GM21381 (cell line): ENCODE results near the gene PLCB1.

ENCODE experiments used
- ATAC-seq: cut with Tn5 transposase; IDR thresholded peaks from one replicate; pipeline ENCODE4 v1.9.1; 2021; ENCODE audit warnings: mild to moderate bottlenecking, moderate library complexity; ENCODE audit not compliant: unreplicated experiment

Gene PLCB1

DNA sequence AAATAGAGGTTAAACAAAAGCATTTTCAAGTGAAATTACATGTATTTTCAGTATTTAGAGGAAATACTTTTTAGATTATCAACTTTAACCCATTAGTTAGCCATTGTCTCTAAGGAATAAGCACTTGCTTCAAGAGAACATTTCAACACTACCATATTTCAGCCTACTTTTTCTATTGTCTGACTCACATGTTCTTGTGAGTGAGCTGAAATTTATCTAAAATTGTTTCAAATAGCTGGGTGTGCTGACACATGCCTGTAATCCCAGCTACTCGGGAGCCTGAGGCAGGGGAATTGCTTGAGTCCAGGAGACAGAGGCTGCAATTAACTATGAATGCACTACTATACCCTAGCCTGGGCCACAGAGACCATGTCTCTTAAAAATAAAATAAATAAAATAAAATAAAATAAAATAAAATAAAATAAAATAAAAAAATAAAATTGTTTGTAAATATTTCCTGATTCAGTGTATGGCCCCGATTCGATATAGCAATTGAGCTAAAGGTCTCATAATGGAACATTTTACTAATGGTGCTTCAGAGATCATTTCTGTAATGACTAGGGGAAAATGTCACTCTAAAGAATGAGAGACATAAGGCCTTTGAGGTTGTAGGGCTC, 612.3 kb downstream of the PLCB1 start:
- ATAC-seq: no peak

- ATAC-seq: no peak
Observed at GRCh38 chr20:8749101-8749500, 617.0 kb downstream of the PLCB1 start.

DNA sequence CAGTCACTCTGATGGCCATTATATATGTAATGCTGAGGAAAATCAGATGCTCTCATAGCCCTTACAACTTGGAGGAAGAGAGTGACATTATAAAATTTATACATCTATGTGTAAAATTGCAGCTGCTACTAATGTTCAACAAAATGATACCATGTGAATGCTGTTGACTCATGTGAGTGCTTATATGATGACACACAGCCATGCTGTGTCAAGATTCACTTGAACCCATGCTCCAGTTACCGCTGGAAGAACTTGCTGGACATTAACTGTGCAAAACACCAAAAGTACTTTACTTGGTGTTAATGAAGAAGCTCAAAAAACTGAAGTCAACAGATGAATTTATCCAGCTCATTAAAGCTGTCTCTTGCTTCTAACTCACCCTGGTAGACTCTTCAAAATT, 617.9 kb downstream of the PLCB1 start:
- ATAC-seq: no peak

DNA sequence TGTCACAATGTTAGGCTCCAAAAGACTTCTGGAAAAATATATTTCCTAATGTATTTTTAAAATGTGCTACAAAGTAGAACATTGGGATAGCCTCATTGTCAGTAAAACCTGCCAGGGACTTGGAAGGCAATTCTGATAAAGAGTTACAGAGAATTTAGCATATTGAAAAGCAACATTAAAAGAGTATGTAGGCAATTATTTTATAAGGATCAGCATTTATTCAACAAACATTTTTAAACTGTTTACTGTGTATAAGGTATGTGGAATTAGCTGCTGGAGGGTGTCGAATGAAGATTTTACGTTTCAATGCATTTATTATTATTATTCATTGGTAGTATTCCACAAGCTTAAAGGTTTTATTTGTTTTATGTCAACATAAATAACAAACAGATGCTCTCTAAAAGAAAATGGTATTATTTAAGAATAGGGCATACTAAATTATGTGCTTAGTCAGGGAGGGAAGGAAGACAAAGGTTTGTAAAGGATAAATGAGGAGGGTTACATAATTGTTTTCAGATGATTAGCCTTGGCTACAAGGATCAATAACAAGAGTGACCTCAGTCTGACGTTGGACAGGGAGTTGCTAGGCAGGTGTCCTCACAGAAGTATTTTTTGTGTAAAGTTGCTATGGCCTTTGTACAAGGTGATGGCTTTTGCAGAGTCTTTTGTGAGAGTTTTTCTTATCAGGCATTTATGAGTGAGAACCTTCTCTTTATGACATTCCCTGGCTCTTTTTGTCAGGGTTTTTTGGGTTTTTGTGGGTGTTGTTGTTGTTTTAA, 623.5 kb downstream of the PLCB1 start:
- ATAC-seq: no peak

- no peak for ATAC-seq
Observed at GRCh38 chr20:8756410-8756809, 624.3 kb downstream of the PLCB1 start.

GRCh38 chr20:8757146-8757545, 625.1 kb downstream of the PLCB1 start:
- no peak for ATAC-seq

GRCh38 chr20:8764344-8764962, 632.4 kb downstream of the PLCB1 start:
- no peak for ATAC-seq

DNA sequence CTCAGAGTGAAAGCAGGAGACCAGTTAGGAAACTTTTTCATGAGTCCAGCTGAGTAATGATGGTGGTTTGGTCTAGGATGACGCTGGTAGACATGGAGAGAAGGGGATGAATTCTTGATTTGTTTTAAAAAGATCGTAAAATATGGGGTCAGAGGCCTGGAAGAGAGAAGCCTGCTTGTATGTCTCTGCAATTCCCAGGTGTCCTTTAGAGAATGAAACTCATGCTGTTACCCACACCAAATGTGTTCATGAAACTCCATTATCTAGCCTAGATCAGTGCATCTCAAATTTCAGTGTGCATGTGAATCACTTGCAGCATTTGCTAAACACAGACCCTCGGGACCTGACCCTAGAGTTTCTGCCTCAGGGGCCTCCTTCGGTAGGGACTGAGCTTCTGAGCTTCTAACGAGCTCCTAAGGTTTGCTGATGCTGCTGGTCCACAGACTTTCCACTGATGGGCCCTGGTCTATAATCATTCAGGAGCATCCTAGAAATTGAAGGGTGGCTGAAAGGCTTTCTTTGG, 634.9 kb downstream of the PLCB1 start:
- ATAC-seq: no peak

GRCh38 chr20:8774412-8774811, 642.3 kb downstream of the PLCB1 start:
- no peak for ATAC-seq

GRCh38 chr20:8777911-8778310, 645.8 kb downstream of the PLCB1 start:
- ATAC-seq: no peak

DNA sequence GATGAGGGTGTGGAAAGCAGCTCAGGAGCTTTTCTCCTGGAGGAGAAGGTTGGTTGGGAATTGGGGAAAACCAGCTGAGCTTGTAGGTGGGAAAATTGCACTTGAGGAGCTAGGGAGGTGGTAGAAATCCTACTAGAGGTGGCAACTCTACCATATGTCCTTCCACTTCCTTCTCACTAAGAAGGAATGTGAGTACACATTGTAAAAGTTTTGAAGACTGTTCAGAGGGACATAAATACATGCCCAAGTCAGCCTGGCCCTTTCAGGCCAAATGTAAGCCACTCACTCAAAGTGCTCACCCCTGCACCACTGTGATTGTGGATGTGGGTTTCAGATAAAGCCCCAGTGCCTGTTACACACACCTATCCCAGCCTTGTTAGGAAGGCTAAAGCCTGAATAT, 646.3 kb downstream of the PLCB1 start:
- no peak for ATAC-seq

DNA sequence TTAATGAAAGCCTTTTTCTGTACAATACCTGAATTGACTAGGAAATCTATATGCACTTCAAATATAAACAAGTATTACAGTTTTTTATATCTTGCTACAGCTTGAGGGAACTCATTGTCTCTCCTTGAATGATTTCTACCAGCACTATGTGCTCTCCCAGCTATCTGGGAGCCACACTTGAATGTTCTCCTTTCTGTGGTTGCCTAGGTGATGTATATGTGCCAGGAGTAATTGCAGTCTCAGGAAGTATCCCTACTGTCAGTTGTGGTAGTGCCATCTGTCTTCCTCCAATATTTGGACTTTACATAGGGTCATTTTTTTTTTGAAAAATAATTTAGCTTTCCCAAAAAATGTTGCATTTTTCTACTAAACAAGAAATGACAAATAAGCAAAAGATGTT, 648.8 kb downstream of the PLCB1 start:
- no peak for ATAC-seq

- no peak for ATAC-seq
Observed at GRCh38 chr20:8782804-8783203, 650.7 kb downstream of the PLCB1 start.

- ATAC-seq: no peak
Observed at GRCh38 chr20:8783734-8784133, 651.7 kb downstream of the PLCB1 start.

DNA sequence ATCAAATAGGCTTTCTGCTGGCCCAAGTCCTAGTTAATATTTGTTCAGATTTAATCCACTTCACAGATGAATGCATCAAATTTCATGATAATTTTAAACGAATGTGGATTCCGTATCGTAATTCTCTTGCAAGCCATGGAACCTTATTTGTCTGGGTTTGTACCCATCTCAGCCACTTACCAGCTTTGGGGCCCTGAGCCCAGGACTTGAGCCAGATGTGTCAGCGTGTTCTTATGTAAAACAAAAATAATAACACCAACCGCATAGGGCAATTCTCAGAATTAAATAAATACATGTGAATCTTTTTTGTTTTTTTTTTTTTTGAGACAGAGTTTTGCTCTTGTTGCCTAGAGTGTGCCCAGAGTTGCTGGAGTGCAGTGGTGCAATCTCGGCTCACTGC, 654.3 kb downstream of the PLCB1 start:
- ATAC-seq: no peak

DNA sequence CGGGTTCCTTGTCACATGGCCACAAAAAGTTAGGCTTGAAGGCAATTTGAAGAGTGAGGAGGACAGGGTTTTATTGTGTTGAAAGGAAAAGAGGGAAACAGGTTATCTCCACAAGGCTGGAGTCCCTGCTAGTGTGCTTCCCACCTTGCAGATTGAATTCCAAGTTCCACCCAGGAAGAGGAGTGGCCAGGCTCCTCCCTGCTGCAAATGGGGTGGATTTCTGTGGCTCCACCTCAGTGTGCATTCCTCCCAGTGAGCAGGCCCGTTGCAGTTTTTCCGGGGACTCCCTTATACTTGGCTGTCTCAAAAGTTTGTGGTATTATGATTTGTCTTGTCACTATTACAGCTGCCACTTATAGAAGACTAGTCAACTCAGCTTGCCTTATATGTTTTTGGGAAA, 655.0 kb downstream of the PLCB1 start:
- ATAC-seq: no peak

- ATAC-seq: no peak
Observed at GRCh38 chr20:8788275-8788674, 656.2 kb downstream of the PLCB1 start.

- no peak for ATAC-seq
Observed at GRCh38 chr20:8788831-8789230, 656.8 kb downstream of the PLCB1 start.

GRCh38 chr20:8790442-8791074, 658.5 kb downstream of the PLCB1 start:
- no peak for ATAC-seq

DNA sequence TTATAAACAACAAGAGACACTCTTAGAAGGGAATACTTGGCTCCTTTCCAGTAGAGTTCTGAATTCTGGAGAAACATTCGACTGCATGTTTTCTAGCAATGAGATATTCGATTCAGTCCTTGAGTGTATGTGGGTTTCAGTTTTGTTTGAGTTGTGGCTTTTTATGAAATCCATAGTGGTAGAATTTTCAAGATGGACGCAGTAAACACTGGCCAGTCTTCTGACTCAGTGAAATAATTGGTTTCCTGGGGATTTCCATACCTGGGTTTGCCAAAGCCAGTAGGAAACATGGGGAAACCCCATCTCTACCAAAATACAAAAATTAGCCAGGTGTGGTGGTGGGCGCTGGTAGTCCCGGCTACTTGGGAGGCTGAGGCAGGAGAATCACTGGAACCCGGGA, 663.3 kb downstream of the PLCB1 start:
- ATAC-seq: no peak

GRCh38 chr20:8796088-8796660, 664.1 kb downstream of the PLCB1 start:
- no peak for ATAC-seq
